GM19463 (cell line): ENCODE data around the gene GNA12.
"Not testable (repeated sequence)": the region's sequence is repeated elsewhere in the genome, so short reads cannot be mapped to it uniquely, and the experiment has no call there.

ENCODE experiments used
- ATAC-seq: cut with Tn5 transposase; IDR thresholded peaks from one replicate; pipeline ENCODE4 v1.9.1; 2021; ENCODE audit warnings: mild to moderate bottlenecking, moderate library complexity; ENCODE audit not compliant: unreplicated experiment

The GNA12 gene

GRCh38 chr7:2732959-2733584 is 111.0 kb downstream of the GNA12 start:
- ATAC-seq, result no peak

DNA sequence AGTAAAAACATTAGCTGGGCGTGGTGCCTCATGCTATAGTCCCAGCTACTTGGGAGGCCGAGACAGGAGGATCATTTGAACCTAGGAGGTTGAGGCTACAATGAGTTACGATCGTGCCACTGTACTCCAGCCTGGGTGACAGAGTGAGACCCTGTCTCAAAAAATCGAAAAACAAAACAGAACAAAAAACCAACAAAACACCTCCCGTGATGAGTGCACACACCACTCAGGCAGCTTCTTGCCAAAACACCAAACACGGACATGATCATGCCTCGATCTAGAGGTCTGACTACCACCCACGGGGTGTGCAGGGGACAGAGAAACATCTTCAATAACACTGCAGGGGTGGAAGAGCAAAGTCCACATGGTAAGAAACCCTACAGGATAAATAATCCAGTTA is 111.7 kb downstream of the GNA12 start:
- ATAC-seq, result no peak

GRCh38 chr7:2730846-2731770 is 113.0 kb downstream of the GNA12 start:
- no peak for ATAC-seq

DNA sequence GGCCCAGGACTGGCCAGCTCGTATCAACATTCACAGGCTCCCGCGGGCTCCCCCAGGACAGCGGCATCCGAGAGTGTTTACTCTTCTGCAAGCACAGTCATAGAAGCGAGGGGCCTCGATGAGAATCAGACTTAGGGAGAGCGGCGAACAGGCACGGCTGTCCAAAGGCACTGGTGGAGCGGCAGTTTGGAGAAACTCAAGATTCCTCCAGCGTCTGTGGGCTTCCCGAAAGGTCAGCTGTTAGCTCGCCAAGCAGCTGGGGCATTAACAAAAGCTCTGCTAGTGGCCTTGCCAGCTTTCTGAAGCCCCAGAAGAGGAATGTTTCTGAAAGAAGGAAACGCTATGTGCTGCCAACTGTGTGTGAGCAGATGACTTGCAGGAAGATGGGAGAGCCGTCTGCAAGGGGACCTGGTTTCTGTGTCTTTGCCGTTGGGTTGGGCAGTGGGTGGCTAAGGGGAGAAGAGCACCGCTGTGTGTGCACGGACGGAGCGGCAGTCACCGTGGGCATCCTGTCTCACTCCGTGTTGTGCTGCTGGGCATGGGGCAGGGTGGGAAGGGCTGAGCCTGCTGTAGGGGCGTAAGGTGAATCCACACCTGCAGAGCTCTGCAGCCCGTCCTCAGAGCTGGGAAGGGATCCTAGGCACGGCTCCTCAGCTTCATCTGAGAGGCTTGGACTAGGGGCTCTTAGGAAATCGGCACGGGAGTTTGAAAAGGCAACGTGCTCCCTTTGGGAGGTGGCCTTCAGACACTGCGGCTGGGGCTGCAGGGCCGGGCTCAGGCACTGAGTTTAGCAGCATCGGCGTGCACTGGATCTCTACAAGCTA is 114.0 kb downstream of the GNA12 start:
- ATAC-seq, result no peak

GRCh38 chr7:2729031-2729892 is 114.8 kb downstream of the GNA12 start:
- no peak for ATAC-seq

DNA sequence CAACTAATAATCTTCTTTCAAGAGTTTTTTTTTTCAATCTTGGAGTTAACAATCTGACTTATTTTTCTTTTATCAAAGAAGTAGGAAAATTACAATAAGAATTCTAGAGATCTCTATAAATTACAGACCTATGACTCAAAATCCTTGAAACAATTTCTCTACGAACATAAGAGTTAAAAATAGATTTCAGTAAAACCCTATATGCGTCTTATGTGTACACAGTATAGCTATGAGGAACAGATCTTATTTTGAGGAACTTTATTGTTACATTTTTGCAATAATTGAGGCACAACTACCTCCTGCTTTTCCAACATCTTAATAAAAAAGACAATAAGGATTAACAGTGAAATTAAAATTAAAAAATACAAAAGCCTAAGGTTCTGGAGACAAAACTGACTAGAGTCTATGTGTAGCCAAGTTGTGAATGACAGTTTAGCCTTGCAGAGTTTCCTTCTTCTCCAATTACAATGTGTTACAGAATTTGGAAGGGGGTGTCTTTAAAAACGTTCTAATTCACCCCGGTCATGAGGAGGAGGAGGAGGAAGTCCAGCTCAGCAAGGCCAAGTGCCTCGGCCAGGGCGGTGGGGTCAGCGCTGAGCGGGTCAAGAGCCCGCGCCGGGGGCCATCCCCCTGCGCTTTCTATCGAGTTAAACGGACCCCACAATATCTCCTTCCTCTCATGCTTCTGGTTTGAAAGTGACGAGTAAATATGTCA is 115.6 kb downstream of the GNA12 start:
- no peak for ATAC-seq

- not testable (repeated sequence) for ATAC-seq
Observed at GRCh38 chr7:2727206-2727605, 116.9 kb downstream of the GNA12 start.

GRCh38 chr7:2726316-2727018 is 117.6 kb downstream of the GNA12 start:
- ATAC-seq, result no peak

DNA sequence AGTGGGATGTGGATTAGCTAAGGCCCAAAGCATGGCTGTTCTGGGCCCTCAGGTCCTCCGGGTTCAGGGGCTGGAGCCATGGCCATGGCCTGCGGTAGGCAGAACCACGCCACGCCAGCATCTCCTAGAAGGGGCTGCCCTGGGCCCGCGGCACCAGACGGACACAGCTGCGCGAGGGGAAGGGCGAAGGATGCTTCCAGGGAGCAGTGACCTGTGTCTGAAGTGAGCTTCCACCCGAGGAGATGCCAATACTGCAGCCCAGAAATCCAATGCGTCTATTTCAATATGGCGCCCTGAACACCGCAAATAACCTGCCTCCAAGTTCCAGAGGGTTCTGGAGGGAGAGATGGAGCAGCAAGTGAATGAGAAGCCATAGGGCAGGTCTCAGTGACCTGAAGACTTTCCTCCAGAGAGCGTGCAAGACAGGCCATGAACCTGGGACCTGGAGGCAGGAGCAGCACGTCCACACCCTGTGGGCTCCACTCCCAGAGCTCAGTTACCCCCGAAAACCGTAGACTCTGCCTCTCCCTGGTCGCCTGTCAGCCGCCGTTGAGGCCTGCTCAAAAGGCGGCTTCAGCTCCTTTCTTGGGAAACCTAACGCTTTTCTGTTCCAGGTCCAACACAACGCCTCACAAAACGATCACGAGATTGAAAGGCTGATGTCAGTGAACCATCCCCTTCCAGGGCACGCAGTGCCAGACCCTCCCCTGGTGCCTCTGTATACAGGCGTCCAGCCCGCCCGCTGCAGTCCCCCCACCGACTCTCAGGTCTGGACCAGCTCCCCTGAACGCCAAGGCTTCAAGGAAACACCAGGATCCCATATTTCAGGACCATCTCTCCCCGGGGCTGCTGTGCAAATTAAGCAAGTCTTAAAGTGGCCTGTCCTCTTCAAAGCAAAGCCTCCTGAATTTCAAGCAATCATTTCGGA is 118.7 kb downstream of the GNA12 start:
- ATAC-seq, result no peak

GRCh38 chr7:2724453-2725177 is 119.5 kb downstream of the GNA12 start:
- no peak for ATAC-seq

DNA sequence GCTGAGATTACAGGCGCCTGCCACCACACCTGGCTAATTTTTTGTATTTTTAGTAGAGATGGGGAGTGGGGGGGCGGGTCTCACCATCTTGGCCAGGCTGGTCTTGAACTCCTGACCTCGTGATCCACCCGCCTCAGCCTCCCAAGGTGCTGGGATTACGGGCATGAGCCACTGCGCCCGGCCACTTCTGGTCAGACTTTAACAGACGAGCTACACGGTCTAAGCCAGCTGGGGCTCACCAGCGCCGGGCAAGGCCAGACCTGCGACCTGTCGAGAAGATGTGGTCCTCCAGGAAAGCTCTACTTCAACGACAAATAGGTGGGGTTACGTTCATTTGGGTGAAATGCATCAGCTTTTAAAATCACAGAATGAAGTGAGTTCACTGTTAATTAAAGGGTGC is 120.1 kb downstream of the GNA12 start:
- ATAC-seq, result not testable (repeated sequence)

DNA sequence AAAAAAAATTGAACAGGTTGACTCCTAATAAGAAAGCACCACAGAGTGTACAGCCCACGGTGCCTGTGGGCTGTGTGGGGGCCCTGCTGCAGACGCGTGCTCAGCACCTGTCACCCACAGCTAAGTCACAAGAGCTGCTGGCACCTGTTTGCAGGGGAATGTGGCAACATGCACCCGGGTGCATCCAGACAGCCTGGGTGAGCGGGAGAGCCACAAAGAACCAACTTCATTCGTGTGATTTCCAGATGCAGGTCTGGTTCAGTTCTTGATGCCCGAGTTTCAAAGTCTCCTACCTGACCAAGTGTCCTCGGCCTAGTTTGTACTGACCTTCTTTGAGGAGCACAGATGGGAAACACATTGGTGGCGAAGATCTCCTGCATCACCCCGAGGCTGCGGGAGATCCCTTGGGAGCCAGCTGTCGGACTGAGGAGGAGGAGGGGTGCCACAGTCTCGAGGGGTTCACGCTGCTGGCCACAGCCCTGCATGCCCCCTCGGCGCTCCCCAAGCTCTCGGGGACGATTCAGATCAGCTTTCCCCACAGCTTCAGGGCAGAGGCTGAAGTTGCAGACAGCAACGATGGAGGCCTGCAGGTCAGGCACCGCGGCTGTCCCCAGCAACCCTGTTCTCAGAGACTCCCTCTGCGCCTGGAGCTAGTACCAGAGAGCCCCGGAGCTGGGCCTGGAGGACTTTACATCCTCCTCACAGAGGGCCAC is 120.8 kb downstream of the GNA12 start:
- ATAC-seq, result no peak

GRCh38 chr7:2722591-2722990 is 121.5 kb downstream of the GNA12 start:
- no peak for ATAC-seq

GRCh38 chr7:2721842-2722241 is 122.3 kb downstream of the GNA12 start:
- ATAC-seq, result no peak

DNA sequence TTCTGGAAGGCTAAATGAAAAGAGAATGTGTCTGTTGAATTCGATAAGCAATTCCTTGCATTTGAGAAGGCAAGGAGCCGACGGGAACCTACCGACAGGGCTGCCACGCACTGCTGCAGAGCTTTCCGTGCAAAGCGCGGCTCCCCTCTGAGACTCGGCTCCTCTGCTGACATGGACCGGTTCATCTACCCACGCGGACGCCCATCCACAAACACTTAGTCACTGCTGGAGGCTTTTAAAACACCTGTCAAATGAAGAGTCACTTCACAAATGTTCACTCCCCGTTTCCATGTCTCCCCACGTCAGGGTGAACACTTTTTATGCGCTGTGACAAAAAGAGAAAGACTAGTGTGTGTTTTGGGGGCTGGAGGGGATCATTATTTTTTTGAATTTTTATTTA is 124.1 kb downstream of the GNA12 start:
- no peak for ATAC-seq

DNA sequence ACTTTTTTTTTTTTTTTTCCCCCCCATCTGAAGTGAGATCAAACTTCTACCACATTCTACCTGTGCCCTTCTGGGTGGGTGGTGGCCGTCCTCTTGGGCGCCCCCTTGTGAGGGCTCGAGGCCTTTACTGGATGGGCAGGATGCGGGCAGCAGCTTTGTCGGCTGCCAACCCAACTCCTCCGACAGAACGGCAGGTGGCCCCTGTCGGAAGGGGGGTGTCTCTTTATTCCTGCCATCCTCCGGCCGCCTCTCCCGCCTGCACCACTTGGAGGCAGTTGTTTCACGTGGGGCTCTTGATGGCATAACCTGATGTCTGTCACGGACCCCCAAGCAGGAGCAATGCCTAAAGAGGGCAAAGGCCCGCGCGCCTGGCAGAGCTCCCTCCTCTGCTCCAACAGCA is 125.1 kb downstream of the GNA12 start:
- ATAC-seq, result no peak
